HS-5 (cell line): ENCODE results near the gene SUGCT.
"Not testable (repeated sequence)": the region's sequence is repeated elsewhere in the genome, so short reads cannot be mapped to it uniquely, and the experiment has no call there.

ENCODE experiments used
- DNase-seq: peaks from one replicate; pipeline ENCODE4 v3.0.0-alpha.2; 2012; ENCODE audit warnings: low read depth

Gene SUGCT

GRCh38 chr7:40139891-40140290 lies 5.1 kb downstream of the SUGCT start:
- DNase-seq: not testable (repeated sequence)

DNA sequence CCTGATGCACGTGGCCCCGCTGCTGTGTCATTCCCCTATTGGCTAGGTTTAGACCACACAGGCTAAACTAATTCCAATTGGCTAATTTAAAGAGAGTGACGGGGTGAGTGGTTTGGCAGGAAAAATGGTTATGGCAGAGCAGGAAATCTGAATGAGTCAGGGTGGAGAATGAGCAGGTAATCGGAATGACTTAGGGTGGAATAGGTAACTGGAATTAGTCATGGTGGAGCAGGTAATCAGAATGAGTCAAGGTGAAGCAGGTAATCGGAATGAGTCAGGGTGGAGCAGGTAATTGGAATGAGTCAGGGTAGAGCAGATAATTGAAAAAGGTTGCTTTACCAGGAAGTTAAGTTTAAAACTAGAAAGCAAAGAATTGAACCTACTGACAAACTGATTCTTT lies 7.1 kb downstream of the SUGCT start:
- not testable (repeated sequence) for DNase-seq

GRCh38 chr7:40145596-40146130 lies 10.9 kb downstream of the SUGCT start:
- DNase-seq: not testable (repeated sequence)

DNA sequence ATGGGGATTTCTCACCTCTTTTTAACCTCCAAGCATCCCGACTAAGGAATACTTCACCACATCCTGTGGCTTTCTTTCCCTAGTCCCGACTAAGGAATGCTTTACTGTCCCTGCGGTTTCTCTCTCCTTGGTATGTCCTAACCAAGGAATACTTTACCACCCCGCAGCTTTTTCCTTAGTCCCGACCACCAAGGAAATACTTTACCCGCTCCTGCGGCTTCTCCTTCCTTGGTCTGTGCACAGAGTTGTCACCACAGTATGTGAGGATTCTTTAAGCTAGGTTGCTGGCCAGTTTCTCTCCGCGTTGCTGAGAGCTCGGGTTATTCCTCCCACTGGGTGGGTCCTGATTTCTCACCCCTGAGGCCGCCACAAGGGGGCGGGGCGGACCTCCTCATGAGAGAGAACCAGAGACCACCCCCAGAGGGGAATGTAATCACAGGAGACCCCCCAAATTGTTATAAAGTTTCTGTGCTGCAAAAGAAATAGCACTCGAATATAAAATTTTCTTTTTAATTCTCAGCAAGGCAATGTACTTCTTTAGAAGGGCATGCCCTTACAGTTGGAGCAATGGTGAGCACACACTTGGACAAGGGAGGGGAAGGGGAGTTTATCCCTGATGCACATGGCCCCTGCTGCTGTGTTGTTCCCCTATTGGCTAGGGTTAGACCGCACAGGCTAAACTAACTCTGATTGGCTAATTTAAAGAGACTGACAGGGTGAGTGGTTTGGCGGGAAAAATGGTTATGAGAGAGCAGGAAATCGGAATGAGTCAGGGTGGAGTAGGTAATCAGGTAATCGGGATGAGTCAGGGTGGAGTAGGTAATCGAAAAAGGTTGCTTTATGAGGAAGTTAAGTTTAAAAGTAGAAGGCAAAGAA lies 12.8 kb downstream of the SUGCT start:
- no peak for DNase-seq

- not testable (repeated sequence) for DNase-seq
Observed at GRCh38 chr7:40148247-40148580, 13.4 kb downstream of the SUGCT start.

GRCh38 chr7:40148671-40149070 lies 13.9 kb downstream of the SUGCT start:
- DNase-seq: no peak

DNA sequence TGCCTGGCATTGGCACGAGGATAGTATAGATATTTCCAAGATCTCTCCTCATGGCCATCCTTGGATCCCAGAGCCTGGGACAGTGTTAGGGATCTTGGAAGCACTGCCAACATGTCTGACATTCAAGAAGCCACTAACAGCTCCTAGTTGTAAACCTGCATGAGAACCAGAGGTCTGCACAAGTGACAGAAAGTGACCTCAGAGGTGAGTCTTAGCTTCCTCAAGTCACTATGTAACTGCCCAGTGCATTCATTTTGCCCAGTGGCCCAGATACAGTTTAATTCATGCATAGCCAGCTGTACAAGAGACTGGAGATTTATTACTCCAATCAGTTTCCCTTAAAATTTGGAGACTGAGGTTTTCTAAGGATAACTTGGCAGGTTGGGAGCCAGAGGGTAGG lies 16.7 kb downstream of the SUGCT start:
- DNase-seq: no peak

- DNase-seq: no peak
Observed at GRCh38 chr7:40156988-40157387, 22.2 kb downstream of the SUGCT start.

DNA sequence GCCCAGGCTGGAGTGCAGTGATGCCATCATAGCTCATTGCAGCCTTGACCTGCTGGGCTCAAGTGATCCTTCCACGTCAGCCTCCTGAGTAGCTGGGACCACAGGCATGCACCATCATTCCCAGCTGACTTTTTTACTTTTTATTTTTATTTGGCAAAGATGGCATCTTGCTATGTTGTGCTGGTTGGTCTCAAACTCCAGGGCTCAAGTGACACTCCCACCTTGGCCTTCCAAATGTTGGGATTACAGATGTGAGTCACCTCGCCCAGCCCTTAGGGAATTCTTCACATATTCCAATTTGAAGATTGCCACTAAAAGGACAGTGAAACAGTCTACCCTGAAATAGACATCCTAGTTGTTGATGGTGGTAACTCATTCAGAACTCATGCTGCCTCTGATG lies 27.7 kb downstream of the SUGCT start:
- no peak for DNase-seq

GRCh38 chr7:40165216-40165615 lies 30.4 kb downstream of the SUGCT start:
- DNase-seq: no peak

DNA sequence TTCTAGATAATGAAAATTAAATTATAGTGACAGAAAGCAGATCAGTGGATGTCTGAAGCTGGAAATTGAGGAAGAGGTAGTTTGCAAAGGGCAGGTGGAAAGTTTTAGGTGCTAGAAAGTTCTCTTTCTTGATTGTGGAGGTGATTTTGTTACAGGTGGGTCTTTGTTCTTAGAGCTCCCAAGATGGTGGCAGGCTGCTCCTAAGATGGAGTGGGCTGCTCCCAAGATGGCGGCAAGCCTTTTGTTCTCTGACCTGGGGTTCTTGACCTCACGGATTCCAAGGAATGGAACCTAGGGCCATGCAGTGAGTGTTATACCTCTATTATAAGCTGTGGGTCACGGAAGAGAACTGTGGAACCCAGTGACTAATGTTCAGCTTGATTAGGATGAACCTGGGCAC lies 32.5 kb downstream of the SUGCT start:
- no peak for DNase-seq

GRCh38 chr7:40168266-40168665 lies 33.5 kb downstream of the SUGCT start:
- not testable (repeated sequence) for DNase-seq

DNA sequence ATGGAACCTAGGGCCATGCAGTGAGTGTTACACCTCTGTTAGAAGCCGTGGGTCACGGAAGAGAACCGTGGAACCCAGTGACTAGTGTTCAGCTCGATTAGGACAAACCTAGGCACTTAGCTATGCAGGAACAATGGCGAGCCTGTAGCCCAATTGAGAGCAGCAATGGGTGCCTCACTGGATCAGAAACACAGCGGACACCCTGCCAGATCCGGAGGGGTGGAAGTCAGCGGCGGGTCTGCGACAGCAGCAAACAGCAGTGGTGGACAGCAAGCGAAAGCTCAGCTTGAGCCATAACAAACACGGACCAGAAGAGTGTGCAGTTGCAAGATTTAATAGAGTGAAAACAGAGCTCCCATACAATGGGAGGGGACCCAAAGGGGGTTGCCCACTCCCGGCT lies 38.3 kb downstream of the SUGCT start:
- DNase-seq: not testable (repeated sequence)

GRCh38 chr7:40175256-40175655 lies 40.5 kb downstream of the SUGCT start:
- not testable (repeated sequence) for DNase-seq

- no peak for DNase-seq
Observed at GRCh38 chr7:40175725-40176510, 41.1 kb downstream of the SUGCT start.

- DNase-seq: no peak
Observed at GRCh38 chr7:40177071-40177470, 42.3 kb downstream of the SUGCT start.

DNA sequence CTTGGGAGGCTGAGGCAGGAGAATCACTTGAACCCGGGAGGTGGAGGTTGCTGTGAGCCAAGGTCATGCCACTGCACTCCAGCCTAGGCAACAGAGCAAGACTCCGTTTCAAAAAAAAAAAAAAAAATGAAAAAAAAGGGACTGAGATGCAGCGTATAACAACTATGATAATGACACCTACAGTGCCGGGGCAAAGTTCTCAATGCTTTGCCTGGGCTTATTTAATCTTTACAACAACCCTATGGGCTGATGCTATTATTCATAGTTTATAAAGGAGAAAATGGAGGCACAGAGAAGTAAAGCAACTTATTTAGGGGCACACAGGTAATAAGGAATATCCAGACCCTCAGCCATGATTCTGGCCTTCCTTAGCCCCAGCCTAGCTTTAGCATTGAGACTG lies 47.6 kb downstream of the SUGCT start:
- DNase-seq: no peak

- DNase-seq: no peak
Observed at GRCh38 chr7:40186586-40186985, 51.8 kb downstream of the SUGCT start.

GRCh38 chr7:40192036-40192435 lies 57.2 kb downstream of the SUGCT start:
- DNase-seq: peak; percentile 28

DNA sequence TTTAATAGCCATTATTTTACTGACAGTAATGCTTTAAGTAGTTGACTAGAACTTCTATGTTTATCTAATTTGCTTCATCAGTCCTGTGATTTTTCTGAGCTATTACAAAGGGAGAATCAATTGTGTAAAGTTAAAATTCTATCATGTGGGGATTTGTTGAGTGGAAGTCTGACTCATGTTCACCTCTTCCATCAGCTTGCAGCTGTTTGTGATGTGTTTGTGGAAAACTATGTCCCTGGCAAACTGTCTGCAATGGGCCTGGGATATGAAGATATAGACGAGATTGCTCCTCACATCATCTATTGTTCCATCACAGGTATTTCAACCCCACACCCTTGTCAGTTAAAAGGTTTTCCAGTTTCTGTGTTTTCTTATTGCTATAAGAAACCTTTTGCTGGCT lies 59.9 kb downstream of the SUGCT start:
- no peak for DNase-seq

DNA sequence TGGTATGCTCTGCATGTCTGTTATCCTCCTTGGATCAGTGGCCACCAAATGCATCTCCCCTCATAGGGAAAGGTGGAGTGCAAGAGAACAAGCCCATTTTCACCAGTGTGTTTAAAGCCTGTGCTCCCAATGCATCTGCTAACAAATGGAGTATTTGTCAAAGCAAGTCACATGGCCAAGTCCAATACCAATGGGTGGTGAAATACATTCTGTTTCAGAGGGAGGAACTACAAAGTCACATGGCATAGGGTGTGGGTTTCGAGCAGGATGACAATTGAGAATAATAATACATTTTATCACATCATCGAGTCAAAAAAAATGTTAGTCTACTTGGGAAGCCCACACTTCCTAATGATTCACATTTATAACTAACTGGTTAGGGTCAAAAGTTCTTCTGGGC lies 62.7 kb downstream of the SUGCT start:
- DNase-seq: no peak

DNA sequence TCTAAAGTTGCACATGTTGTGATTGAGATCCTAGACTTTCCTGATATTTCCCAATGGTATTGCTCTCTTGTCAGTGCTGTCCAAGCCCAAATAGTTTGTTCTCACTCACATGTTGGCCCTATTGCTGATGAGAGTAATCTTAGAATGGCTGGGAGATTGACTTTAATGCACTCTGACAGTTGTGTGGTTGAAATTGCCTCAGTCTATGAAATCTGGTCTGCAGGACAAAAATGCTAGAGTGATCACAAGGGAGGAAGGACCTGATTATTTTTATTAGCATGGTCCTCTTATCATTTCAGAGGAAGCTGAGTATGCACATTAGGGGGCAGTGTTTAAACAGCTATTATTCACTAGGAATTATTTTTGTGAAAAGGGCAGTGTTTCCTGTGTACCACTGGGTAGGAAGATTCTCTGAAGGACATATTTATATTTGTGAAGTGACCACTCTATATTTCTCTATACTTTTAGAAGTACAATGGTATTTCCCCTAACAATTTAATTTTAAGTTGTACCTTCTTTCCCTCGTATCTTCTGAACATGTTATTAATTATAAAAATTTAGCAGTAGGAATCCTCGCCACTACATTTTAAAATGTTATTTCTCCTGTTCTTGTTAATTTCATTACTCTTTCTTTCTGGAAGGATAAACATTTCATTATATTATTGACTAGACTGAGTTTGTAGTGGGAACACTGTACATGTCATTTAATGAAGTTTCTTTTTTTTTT lies 64.4 kb downstream of the SUGCT start:
- DNase-seq: no peak
